Upper lobe of left lung (tissue), 6 donors: Measurements from ENCODE around the gene SLFN11. TPM values are rescaled to one million over a fixed set of nuclear protein-coding genes. Genes with fewer than 3 reads are reported as not detected.
"Not testable (repeated sequence)": the region's sequence is repeated elsewhere in the genome, so short reads cannot be mapped to it uniquely, and the experiment has no call there.

Experiments
- ATAC-seq, 2 donors: fragments of 200-7000 bp; cut with Tn5 transposase; one replicate each; pipeline ENCODE4 v1.9.1; 2022; ENCODE audit warnings: mild to moderate bottlenecking in 2 of 2, moderate library complexity in 2 of 2; ENCODE audit not compliant: low FRiP score in 2 of 2
- DNase-seq, 2 donors: peaks; one replicate each; pipeline ENCODE4 v3.0.0-alpha.2; 2019 to 2020
- H3K27ac ChIP-seq, 4 donors: fragments of 200-600 bp; sonication (generic); one replicate each; pipeline ENCODE4 v1.5.1; 2016 to 2019
- H3K27me3 ChIP-seq, 4 donors: fragments of 200-600 bp; sonication (generic); one replicate each; pipeline ENCODE4 v1.5.1; 2017 to 2019
- H3K36me3 ChIP-seq, 4 donors: fragments of 200-600 bp; sonication (generic); one replicate each; pipeline ENCODE4 v1.5.1; 2016 to 2019
- H3K4me1 ChIP-seq, 4 donors: fragments of 200-600 bp; sonication (generic); one replicate each; pipeline ENCODE4 v1.5.1; 2018 to 2019
- H3K4me3 ChIP-seq, 4 donors: fragments of 200-600 bp; sonication (generic); one replicate each; pipeline ENCODE4 v1.5.1; 2017 to 2019; ENCODE audit warnings: mild to moderate bottlenecking in 2 of 4, moderate library complexity in 1 of 4
- H3K9me3 ChIP-seq, 4 donors: fragments of 200-600 bp; sonication (generic); one replicate each; pipeline ENCODE4 v1.5.1; 2018 to 2019
- EP300 ChIP-seq, 4 donors: sonication (generic); formaldehyde crosslinking; IDR thresholded peaks; one replicate each; pipeline ENCODE4 v1.5.1; 2017; ENCODE audit warnings: antibody characterized with exemption in 4 of 4, control low read depth in 2 of 4
- POLR2A ChIP-seq, 4 donors: fragments of 450-650 bp; IDR thresholded peaks; one replicate each; pipeline ENCODE4 v1.5.1; 2016 to 2017; ENCODE audit warnings: antibody characterized with exemption in 4 of 4, mild to moderate bottlenecking in 2 of 4
- POLR2AphosphoS5 ChIP-seq, 2 donors: sonication (generic); formaldehyde crosslinking; IDR thresholded peaks; one replicate each; pipeline ENCODE4 v1.5.1; 2017; ENCODE audit warnings: antibody characterized with exemption in 2 of 2
- WGBS, 2 donors: methylation state at CpG; one replicate each; pipeline ENCODE4 v1.1.5; 2017 to 2018; 5-methylcytosine and 5-hydroxymethylcytosine counted together
- total RNA-seq, 6 donors: library from RNA; depleted of rRNA in 4 of 6; stranded (reverse); fragments of >200 nt in 4 of 6; gene quantifications; one replicate each; pipeline versions ENCODE4 v1.1.0 to v1.2.1, GENCODE V29; 2016 to 2021
- TF ChIP-seq, protein P1 (sequence below), 6 experiments: fragments of 450-650 bp in 4 of 6; fragments of 200-600 bp in 2 of 6; sonication (generic) in 2 of 6; IDR thresholded peaks; one replicate each; pipeline ENCODE4 v1.5.1; 2016 to 2019; ENCODE audit warnings: antibody characterized with exemption in 6 of 6
- donor health status: DM: no; HTN: no; CAD: no; lungs with moderate emphysema.
- donor health status: DM: no; HTN: yes; CAD: no; lungs with severe emphysema.

Gene SLFN11
- total RNA-seq, 6 donors from 2014 or later: 33.6 to 101 (median 57.0) TPM

DNA sequence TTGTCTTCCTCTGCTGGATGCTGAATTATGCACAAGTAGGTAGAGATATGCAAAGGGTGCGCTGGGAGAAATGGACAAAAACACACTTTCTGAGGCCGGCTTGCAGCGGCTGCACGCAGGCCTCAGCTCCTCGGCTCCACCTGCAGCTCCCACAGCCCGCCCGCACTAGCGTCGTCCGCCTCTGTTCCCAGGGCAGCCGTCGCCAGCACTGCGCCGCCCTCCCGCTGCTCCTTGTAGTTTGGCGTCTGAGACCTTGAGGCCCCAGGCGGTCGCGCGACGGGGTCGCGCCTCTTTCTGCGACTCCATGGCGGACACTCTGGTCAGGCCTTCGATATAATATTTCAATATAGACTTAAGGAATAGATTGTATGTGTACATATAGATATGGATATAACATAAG, 34.1 kb upstream of the SLFN11 start:
- no peak for ATAC-seq
- Histone ChIP-seq H3K36me3 (peaks cover 4 to 37% (median 4%) of the 10 kb centered on the region in 4 donors), H3K4me3 (no peak overlapping the region), H3K27ac (no peak overlapping the region), H3K27me3 (no peaks in the 10 kb centered on the region), H3K9me3 (no peaks in the 10 kb centered on the region), H3K4me1 (no peaks in the 10 kb centered on the region)
- WGBS, 2 donors: 92 to 97% methylated on average over 24 to 26 of the region's 26 CpGs
- no peak for TF ChIP-seq EP300 (IDR thresholded peaks at IDR 0.05)
- no peak for TF ChIP-seq POLR2A (IDR thresholded peaks at IDR 0.05)
- peak in 1 of 2 donors; percentile 74 for DNase-seq

DNA sequence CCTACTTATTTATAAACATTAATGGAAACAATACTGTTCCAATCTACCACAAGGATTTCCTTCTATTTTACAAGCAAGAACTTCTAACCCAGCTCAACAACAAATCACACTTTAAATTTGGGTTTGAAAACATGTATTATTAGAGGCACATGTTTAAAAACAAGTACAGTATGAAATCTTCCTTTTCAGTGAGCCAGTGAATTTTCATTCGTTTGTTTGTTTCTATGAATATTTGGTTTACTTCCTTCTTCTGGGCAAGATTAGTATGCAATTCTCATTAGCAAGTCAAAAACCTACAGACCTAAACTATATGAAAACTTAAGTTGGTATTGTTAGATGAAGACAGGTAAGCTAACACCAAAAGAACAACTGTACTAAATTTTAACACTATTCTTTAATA, 33.1 kb upstream of the SLFN11 start:
- no peaks in the 10 kb centered on the region for H3K27me3 ChIP-seq
- H3K27ac ChIP-seq: no peak overlapping the region
- DNase-seq (no peak), ATAC-seq (no peak)
- no peak for TF ChIP-seq EP300 (IDR thresholded peaks at IDR 0.05)
- TF ChIP-seq POLR2AphosphoS5 (IDR thresholded peaks at IDR 0.05): no peak
- TF ChIP-seq, protein P1, sequence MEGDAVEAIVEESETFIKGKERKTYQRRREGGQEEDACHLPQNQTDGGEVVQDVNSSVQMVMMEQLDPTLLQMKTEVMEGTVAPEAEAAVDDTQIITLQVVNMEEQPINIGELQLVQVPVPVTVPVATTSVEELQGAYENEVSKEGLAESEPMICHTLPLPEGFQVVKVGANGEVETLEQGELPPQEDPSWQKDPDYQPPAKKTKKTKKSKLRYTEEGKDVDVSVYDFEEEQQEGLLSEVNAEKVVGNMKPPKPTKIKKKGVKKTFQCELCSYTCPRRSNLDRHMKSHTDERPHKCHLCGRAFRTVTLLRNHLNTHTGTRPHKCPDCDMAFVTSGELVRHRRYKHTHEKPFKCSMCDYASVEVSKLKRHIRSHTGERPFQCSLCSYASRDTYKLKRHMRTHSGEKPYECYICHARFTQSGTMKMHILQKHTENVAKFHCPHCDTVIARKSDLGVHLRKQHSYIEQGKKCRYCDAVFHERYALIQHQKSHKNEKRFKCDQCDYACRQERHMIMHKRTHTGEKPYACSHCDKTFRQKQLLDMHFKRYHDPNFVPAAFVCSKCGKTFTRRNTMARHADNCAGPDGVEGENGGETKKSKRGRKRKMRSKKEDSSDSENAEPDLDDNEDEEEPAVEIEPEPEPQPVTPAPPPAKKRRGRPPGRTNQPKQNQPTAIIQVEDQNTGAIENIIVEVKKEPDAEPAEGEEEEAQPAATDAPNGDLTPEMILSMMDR (IDR thresholded peaks at IDR 0.05): no peak
- TF ChIP-seq POLR2A (IDR thresholded peaks at IDR 0.05): no peak
- no peaks in the 10 kb centered on the region for H3K9me3 ChIP-seq
- 84 to 87% methylated on average over 1 of the region's 1 CpG for WGBS, 2 donors
- H3K4me1 ChIP-seq: no peaks in the 10 kb centered on the region
- H3K4me3 ChIP-seq: no peak overlapping the region
- peaks cover 4 to 35% (median 4%) of the 10 kb centered on the region in 4 donors for H3K36me3 ChIP-seq

DNA sequence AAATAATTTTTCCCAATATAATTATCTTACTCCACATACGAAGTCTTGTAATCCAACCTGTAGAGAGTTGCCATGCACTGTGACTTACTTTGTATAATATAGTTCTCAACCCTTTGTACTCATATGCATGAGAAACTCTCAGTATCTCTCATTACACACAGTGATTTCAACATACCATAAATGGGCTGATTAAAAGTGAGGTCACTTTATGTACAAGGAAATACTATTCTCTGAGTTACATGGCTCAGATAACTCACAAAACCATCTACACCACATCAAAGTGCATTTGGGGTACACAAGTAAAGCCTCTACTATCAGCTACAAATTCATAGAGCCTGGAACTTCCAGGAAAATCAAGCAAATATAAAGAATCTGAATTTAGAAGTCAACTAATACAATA, 30.9 kb upstream of the SLFN11 start:
- TF ChIP-seq POLR2AphosphoS5 (IDR thresholded peaks at IDR 0.05) (no peak), EP300 (IDR thresholded peaks at IDR 0.05) (no peak), POLR2A (IDR thresholded peaks at IDR 0.05) (no peak)
- TF ChIP-seq, protein P1 (IDR thresholded peaks at IDR 0.05): no peak
- ATAC-seq (no peak), DNase-seq (no peak)
- Histone ChIP-seq H3K9me3 (no peaks in the 10 kb centered on the region), H3K4me3 (no peak overlapping the region), H3K27ac (no peak overlapping the region), H3K27me3 (no peaks in the 10 kb centered on the region), H3K4me1 (no peaks in the 10 kb centered on the region), H3K36me3 (peaks cover 0 to 14% (median 2%) of the 10 kb centered on the region in 4 donors)
- WGBS, 2 donors: 84 to 88% methylated on average over 1 of the region's 1 CpG

DNA sequence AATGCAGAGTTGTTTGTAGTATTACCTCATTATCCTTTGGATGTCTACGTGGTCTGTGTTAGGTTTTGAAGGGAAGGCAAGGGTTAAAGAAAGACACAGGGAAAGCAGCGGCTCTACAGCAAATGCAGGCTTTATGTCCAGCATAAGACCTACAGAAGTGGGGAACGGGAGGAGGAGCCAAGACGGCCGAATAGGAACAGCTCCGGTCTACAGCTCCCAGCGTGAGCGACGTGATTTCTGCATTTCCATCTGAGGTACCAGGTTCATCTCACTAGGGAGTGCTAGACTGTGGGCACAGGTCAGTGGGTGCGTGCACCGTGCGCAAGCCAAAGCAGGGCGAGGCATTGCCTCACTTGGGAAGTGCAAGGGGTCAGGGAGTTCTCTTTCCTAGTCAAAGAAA, 20.4 kb upstream of the SLFN11 start:
- H3K4me3 ChIP-seq, H3K27me3 ChIP-seq, H3K9me3 ChIP-seq, H3K27ac ChIP-seq, H3K36me3 ChIP-seq, H3K4me1 ChIP-seq, ATAC-seq: not testable (repeated sequence)
- DNase-seq: peak in 1 of 2 donors; percentile 41
- 92% methylated on average over 13 of the region's 13 CpGs for WGBS, 2 donors

DNA sequence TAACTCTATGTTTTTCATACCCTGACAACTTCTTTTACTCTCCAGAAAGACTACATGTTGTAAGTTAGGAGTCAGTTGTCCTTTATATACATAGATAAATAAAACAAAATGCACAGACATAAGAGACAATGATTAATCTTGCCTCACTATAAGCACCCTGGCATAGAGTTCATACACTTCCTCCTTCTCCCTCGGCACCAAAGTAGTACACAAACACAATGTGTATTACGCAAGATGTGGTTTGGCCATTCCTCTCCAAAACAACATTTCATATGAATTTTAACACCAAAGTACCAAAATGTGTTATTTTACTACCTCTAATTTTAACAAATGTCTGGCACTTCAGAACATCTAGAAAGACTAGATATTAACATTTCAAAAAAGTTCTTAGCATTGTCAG, 17.2 kb upstream of the SLFN11 start:
- DNase-seq: no peak
- Histone ChIP-seq H3K27ac (no peak overlapping the region), H3K27me3 (no peaks in the 10 kb centered on the region), H3K9me3 (no peaks in the 10 kb centered on the region), H3K36me3 (no peaks in the 10 kb centered on the region), H3K4me1 (no peaks in the 10 kb centered on the region), H3K4me3 (no peak overlapping the region)
- WGBS, 2 donors: 31 to 39% methylated on average over 2 of the region's 2 CpGs
- ATAC-seq: no peak
- TF ChIP-seq, protein P1 (IDR thresholded peaks at IDR 0.05): no peak
- no peak for TF ChIP-seq POLR2A (IDR thresholded peaks at IDR 0.05)
- no peak for TF ChIP-seq EP300 (IDR thresholded peaks at IDR 0.05)
- no peak for TF ChIP-seq POLR2AphosphoS5 (IDR thresholded peaks at IDR 0.05)

DNA sequence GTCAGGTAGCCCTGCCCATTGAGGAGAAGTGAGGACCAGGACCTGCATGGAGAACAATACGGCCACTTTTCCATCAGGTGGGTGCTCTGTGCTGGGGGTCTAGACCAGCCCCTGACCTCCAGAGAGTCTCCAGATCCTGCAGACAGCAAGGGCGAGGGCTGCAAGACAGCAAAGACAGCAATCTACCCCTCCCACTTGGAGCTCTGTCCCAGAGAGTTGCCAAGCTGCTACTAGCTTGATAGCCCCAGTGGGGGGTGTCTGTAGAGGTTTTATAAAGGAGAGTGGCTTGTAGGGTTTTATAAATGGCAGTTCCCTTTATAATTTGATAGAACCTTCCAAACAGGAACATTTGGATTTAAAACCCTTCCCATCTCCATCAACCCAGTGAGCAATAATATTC, 16.7 kb upstream of the SLFN11 start:
- no peak overlapping the region for H3K4me3 ChIP-seq
- H3K27ac ChIP-seq: no peak overlapping the region
- H3K9me3 ChIP-seq: no peaks in the 10 kb centered on the region
- no peak for TF ChIP-seq POLR2AphosphoS5 (IDR thresholded peaks at IDR 0.05)
- no peak for TF ChIP-seq POLR2A (IDR thresholded peaks at IDR 0.05)
- TF ChIP-seq EP300 (IDR thresholded peaks at IDR 0.05): no peak
- TF ChIP-seq, protein P1 (IDR thresholded peaks at IDR 0.05): no peak
- ATAC-seq (no peak), DNase-seq (no peak)
- no peaks in the 10 kb centered on the region for H3K36me3 ChIP-seq
- H3K4me1 ChIP-seq: no peaks in the 10 kb centered on the region
- no peaks in the 10 kb centered on the region for H3K27me3 ChIP-seq
- 80 to 100% methylated on average over 1 to 2 of the region's 2 CpGs for WGBS, 2 donors
